HG03558 (cell line): ENCODE data around the gene CAMK1D.

Experiments
- ATAC-seq: cut with Tn5 transposase; IDR thresholded peaks from one replicate; pipeline ENCODE4 v1.9.1; 2021; ENCODE audit warnings: moderate number of reproducible peaks; ENCODE audit not compliant: unreplicated experiment; ENCODE audit errors: extremely low read depth

The CAMK1D gene

GRCh38 chr10:12758271-12758670 is 408.9 kb downstream of the CAMK1D start:
- ATAC-seq: no peak

GRCh38 chr10:12766223-12766622 is 416.9 kb downstream of the CAMK1D start:
- ATAC-seq: no peak

- ATAC-seq: no peak
Observed at GRCh38 chr10:12768156-12769100, 419.1 kb downstream of the CAMK1D start.

GRCh38 chr10:12769323-12770044 is 420.1 kb downstream of the CAMK1D start:
- ATAC-seq: no peak

DNA sequence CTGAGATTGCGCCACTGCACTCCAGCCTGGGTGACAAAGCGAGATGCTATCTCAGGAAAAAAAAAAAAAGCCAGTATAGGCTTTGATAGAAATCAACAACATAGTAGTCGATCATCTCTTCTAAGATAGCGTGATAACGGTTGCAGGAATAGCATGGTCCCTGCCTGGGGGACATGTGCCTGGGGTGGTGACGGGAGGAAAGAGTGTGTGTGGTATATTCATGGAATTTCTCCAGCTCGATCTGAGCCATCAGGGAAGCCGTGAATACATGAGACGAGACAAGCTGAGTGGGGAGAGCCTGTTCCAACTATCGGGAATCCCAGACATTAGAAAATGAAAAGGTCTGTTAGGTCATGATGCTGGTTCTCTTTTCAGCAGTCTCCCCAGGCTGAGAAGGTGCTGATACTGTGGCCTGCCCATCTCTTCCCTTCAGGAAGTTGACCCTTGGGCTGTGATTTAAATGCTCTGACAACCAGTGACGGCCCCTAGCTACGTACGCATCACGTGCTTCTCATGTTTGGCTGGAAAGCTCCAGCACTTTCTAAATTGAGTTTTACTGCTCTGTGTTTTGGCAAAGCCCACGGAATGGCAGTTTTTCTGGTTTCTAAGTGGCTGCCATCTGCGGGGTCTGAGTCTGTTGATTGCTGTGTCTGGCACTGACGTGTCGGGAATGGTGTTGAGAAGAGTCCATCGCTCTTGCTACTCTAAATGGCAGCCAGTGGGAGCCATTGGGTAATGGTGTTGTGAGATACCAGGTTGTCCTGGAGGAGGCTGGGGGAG is 422.8 kb downstream of the CAMK1D start:
- ATAC-seq: no peak

DNA sequence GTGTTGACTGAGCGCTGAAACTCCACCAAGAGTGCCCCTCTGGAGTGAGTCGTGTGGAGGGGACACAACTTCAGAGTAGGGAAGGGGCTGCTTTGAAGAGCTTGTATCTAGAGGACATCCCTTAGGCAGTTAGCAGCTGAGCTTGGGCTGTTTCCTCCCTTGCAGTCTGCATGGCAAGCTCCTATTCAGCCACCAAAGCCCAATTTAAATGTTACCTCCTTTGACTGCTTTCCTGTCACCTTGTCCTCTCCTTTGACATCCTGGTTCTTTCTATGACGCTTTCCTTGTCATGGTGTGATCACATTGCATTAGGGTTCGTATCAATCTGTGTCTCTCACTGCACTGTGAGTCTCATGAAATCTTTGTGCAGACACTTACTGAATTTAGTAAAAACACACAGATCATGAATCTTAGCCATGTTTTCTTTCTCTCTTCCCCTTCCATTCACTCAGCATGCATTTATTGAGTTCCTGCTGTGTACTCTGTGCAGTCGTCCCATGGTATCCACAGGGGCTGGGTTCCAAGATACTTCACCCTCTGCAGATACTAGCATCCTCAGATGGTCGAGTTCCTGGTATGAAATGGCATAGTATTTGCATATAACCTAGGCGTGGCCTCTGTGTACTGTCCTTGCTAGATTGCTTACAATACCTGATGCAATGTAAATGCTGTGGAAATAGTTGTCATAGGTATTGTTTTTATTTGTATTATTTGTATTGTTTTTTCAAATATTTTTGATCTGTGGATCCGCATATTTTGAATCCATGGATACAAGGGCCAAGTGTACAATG is 423.6 kb downstream of the CAMK1D start:
- ATAC-seq: no peak

DNA sequence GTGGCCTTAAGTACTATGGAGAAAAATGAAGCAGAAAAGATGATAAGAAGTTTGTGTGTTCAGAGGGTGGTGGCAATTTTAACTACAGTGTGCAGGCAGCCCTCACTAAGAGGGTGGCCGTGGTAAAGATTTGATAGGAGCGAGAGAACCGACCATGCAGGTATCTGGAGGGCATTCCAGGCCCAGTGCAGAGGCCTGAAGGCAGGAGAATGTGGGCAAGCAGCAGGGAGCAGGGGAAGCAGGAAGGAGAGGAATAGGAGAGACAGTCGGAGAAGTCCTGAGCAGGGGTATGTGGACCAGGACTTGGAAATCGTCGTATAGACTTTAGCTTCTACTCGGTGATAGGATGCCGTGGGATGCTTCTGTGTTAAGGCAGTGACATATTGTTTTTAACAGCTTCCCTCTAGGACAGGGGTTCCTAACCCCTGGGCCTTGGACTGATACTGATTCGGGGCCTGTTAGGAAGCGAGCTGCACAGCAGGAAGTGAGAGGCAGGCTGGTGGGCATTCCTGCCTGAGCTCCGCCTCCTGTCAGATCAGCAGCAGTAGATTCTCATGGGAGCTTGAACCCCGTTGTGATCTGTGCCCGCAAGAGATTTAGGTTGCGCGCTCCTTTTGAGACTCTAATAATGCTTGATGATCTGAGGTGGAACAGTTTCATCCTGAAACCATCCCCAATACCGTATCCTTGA is 425.0 kb downstream of the CAMK1D start:
- no peak for ATAC-seq

DNA sequence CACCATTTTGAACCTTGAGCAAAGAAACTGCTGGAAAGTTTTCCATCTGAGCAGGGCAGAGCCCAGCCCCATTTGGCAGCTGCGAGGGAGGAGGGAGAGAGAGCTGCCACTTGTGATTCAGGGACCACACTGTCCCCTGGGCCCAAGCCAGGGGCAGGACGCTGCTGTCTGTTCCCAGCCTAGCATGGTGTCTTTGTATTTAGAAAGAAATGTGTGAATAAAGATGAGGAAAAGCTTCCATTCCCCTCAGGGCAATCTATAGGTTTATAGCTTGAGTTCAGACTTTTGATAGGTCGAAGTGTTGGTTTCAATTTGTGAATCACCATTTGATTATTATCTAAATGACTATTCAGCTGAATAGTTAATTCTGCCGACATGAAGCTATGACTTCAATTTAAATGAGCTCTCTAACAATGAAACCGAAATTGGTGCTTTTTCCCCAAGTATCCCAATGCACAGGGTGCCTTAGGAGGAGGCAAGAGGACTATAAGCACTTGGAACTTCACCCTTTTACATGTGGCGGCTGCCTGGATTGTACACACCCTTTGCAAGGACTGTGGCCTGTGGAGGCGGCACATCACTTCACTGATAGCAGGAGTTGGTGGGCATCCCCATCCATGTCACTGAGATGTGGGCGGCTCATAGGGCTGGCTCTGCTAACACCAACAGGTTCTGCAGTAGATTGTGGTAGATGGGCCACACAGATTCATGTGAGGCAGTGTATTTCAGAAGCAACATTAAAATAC is 428.7 kb downstream of the CAMK1D start:
- no peak for ATAC-seq

DNA sequence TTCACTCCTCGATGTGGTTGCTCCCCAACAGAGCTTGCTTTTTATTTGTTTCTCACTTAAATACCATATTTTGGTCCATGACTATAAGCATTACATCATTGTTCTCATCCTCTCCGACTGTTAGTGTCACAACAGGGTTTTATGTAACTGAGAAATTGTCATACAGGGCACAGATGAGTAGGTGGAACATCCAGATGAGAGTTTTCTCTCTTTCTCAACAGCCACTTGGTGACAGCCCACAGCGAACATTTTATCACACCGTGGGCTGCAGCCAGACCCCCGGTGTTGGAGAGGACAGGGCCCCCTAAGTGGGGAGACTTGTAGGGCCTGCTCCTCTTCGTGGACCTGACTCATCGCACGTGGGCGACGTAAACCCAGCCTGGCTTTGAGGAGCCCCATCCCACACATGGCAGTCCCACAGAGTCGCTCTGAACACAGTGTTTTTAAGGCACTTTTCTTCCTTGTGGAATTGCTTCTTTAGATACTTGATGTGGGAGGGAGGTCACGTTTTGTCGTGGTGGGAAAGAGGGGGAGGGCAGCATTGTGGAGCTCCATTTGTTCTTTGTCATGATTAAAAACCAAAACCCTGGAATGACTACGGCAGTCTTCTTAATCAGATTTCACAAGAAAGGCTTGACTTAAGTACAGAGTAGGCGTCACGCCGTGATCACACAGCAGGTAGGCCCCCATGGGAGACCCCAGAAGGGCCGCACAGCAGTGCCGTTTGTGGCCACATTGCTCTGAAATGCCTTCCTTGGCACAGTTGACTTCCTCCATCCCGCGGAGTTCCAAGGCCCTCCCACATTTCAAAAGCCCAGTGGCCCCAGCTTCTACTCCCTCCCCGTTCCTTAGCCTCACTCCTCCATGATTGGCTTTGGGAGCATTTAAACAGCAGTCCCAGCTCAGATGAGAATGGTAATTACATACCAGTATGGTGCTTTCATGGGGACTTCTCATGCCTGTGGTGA is 431.6 kb downstream of the CAMK1D start:
- ATAC-seq: no peak

GRCh38 chr10:12781976-12782375 is 432.6 kb downstream of the CAMK1D start:
- no peak for ATAC-seq

- no peak for ATAC-seq
Observed at GRCh38 chr10:12782537-12782936, 433.2 kb downstream of the CAMK1D start.

DNA sequence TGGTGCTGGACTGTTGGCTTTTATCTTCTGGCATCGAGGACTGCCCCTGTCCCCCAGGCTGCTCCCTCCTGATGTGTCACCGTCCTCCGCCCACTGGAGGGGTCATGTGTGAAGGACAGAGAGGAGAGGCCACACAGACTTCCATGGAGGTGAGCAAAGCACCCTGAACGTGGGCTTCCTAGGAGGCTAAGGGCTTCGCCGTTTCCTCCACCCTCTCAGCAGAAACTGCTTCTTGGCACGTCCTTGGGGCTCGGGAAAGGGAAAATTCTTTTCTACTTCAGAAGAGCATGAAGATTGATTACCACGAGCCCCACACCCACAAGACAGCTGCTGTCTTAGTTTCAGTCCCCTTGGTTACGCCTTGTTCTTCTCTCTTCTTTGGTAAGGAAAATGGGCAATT is 433.9 kb downstream of the CAMK1D start:
- ATAC-seq: no peak

GRCh38 chr10:12784646-12785045 is 435.3 kb downstream of the CAMK1D start:
- no peak for ATAC-seq

GRCh38 chr10:12785415-12785831 is 436.1 kb downstream of the CAMK1D start:
- ATAC-seq: no peak

DNA sequence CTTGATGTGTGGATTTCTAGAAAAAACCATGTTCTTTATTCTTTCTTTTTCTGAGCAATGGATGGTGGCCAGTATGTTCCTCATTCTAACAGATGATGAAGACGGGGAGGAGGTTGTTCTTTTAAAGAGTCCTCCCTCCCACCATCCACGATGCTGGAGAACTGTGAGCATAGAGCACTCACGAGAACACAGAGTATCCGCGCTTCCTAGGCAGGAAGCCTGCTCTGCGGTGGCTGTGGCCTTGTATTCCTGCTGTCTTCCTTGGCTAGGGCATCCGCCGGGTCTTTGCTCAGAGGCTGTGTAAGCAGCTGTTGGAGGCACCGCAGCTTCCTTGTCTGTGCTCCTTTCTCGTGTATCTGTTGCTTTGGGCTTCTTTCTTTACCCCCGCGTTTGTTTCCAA is 437.9 kb downstream of the CAMK1D start:
- no peak for ATAC-seq

GRCh38 chr10:12788277-12788676 is 438.9 kb downstream of the CAMK1D start:
- ATAC-seq: no peak

DNA sequence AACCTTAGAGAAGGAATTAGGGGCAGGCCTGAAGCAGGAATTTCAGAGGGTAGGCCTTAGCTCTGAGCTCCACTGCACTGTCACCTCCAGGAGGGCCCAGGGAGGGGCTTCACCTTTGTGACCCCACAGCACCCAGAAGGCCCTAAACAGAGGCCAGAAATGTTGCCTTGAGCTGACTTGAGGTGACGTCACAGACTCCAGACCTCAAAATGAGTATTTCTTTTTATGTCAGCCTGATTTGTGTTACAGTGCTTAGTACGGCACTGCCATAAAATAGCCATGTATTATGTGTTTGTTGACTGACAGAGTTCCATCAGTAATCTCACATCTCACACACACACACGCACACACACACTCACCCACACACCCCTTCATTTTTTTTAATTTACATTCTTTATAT is 440.9 kb downstream of the CAMK1D start:
- no peak for ATAC-seq

GRCh38 chr10:12791728-12792127 is 442.4 kb downstream of the CAMK1D start:
- no peak for ATAC-seq
